Endothelial cell (in vitro differentiated cells): ENCODE measurements around the gene SDF2. TPM values are rescaled to one million over a fixed set of nuclear protein-coding genes. Genes with fewer than 3 reads are reported as not detected.

Experiments used
- DNase-seq: peaks from one replicate; pipeline ENCODE4 v3.0.0; 2021; ENCODE audit warnings: low spot score
- H3K27ac Mint-ChIP-seq: one replicate; pipeline ENCODE4 v1.8.0; 2021; ENCODE audit warnings: mixed read lengths, inconsistent platforms; ENCODE audit not compliant: unreplicated experiment
- H3K27me3 Mint-ChIP-seq: one replicate; pipeline ENCODE4 v1.8.0; 2021; ENCODE audit warnings: mild to moderate bottlenecking, moderate library complexity, mixed read lengths, inconsistent platforms; ENCODE audit not compliant: unreplicated experiment
- H3K36me3 Mint-ChIP-seq: one replicate; pipeline ENCODE4 v1.8.0; 2021; ENCODE audit warnings: mild to moderate bottlenecking, low read depth, mixed read lengths, inconsistent platforms; ENCODE audit not compliant: unreplicated experiment
- H3K4me1 Mint-ChIP-seq: one replicate; pipeline ENCODE4 v1.8.0; 2021; ENCODE audit warnings: mild to moderate bottlenecking, mixed read lengths, inconsistent platforms; ENCODE audit not compliant: unreplicated experiment
- H3K4me3 Mint-ChIP-seq: one replicate; pipeline ENCODE4 v1.8.0; 2021; ENCODE audit warnings: mild to moderate bottlenecking, mixed read lengths, inconsistent platforms; ENCODE audit not compliant: unreplicated experiment
- H3K9me3 Mint-ChIP-seq: one replicate; pipeline ENCODE4 v1.8.0; 2021; ENCODE audit warnings: mixed read lengths, inconsistent platforms; ENCODE audit not compliant: unreplicated experiment
- long read RNA-seq: library from polyadenylated mRNA; unstranded; transcript quantifications from one replicate; pipeline ENCODE4 v2.0.0, GENCODE V29; 2020; ENCODE audit not compliant: unreplicated experiment
- total RNA-seq: library from RNA; stranded (reverse); fragmentation: NEBNext Ultra II Directional; extraction: Animal tissue kit (Norgen Biotek cat#: 25700); gene quantifications from one replicate; pipeline ENCODE4 v1.2.1, GENCODE V29; 2021; ENCODE audit not compliant: unreplicated experiment
- TF ChIP-seq, protein P1 (sequence below): fragments of 200-600 bp; sonication (generic); IDR thresholded peaks from one replicate; pipeline ENCODE4 v1.5.0; 2021; ENCODE audit warnings: antibody characterized with exemption; ENCODE audit not compliant: unreplicated experiment

The SDF2 gene, protein sequence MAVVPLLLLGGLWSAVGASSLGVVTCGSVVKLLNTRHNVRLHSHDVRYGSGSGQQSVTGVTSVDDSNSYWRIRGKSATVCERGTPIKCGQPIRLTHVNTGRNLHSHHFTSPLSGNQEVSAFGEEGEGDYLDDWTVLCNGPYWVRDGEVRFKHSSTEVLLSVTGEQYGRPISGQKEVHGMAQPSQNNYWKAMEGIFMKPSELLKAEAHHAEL
- total RNA-seq = 52.8 TPM
- long read RNA-seq, transcript SDF2-201 (3 exons, 1,568 nt) = major isoform, 31 of 44 reads
- long read RNA-seq, transcript SDF2-210 (3 exons, 1,025 nt) = minor isoform, 6 of 44 reads
- long read RNA-seq, partial matches to known transcripts = 1 of 44 reads
- long read RNA-seq, other reads (novel, unspliced or antisense) = 5 of 44 reads

DNA sequence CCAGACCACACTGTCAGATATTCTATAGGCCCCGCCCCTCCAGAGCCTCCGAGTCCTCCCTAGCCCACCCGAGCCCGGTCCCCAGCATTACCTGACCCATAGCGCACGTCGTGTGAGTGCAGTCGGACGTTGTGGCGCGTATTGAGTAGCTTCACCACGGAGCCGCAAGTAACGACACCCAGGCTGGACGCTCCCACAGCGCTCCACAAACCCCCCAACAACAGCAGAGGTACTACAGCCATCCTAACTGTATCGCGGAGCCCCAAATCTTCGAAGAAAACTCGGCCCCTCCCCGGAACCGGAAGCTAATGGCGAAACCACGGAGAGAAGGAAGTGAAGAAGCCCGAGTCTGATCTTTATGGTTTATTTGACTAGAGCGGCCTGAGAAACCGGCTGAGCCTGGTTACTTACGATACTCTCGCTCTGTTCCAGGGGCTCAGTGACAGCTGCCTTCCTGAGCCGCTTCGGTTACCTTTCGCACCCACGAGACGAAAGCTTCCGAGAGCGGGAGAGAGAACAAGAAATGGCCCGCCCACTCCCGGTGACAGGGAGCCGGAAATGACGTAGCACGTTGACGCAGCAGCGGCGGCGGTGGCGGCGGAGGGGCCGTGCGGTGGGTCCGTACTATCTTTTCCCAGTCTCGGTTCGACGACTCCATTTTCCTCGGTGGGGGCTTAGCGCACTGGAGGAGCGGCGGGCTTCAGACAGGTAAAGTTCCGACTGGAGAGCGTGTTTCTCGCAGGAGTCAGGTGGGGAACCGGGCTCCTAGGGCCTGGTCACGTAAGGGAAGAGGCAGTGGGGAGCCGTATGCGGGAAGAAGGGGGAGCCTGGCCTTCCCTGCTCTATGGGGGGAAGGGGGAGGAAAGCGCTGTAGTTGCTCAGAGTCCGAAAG, at the start of gene SDF2, which contains the start of gene SUPT6H:
Gene SDF2 (minus strand): TSS at position 272 of the 892 bp plus-strand sequence. CDS start 30 bp downstream, at position 242.
Gene SUPT6H (plus strand): TSS at position 571 of the 892 bp plus-strand sequence. CDS start 11,197 bp downstream, outside the sequence.
- Mint-ChIP-seq H3K4me1 (peaks cover 35% of the 10 kb centered on the region), H3K9me3 (no peaks in the 10 kb centered on the region), H3K27ac (peak within 1 kb of the TSS; percentile 100), H3K36me3 (peaks cover 41% of the 10 kb centered on the region), H3K4me3 (peak within 1 kb of the TSS; percentile 100), H3K27me3 (peaks cover 13% of the 10 kb centered on the region)
- TF ChIP-seq, protein P1, sequence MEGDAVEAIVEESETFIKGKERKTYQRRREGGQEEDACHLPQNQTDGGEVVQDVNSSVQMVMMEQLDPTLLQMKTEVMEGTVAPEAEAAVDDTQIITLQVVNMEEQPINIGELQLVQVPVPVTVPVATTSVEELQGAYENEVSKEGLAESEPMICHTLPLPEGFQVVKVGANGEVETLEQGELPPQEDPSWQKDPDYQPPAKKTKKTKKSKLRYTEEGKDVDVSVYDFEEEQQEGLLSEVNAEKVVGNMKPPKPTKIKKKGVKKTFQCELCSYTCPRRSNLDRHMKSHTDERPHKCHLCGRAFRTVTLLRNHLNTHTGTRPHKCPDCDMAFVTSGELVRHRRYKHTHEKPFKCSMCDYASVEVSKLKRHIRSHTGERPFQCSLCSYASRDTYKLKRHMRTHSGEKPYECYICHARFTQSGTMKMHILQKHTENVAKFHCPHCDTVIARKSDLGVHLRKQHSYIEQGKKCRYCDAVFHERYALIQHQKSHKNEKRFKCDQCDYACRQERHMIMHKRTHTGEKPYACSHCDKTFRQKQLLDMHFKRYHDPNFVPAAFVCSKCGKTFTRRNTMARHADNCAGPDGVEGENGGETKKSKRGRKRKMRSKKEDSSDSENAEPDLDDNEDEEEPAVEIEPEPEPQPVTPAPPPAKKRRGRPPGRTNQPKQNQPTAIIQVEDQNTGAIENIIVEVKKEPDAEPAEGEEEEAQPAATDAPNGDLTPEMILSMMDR = no peak
- DNase-seq = peak; percentile 90

DNA sequence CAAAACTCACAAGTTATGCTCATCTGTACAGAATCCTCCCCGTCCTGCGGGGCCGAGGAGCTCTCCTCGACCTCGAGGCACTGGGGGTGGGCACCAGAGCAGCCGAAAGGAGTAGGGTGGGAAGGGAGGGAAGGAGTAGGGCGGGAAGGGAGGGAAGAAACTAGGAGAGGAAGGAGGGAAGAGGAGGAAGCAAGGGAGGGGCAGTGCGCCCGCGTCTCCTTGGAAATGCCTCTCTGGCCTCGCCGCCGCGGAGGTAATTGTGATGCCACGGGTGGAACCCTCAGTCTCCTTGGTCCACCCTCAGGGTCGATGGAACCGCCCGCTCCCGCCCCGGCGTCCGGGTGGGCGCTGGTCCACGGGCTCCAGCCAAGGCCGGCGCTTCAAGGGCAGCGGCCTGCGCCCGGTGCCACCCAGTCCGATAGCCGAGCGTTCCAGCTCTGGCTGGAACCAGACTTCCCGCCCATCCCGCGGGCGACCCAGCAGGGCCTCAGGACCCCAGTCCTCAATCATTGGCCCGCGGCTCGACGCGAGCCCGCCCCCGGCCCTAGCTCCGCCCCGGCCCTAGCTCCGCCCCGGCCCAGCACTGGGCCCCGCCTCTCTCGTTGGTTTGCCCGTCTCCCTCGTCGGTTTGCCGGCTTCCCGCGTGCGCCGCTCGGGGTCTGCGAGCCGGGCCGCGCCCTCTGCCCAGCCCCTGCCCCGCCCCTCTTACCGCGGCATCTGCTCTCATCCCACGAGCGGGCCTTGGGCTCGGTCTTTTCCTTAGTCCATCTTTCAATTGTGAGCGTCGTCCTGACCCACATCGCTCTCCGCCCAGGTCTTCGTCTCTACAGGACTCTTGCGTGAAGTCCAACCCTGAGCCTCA, 49.4 kb upstream of the SDF2 start:
- Mint-ChIP-seq H3K27me3 (peaks cover 23% of the 10 kb centered on the region), H3K9me3 (no peaks in the 10 kb centered on the region), H3K36me3 (peaks cover 26% of the 10 kb centered on the region), H3K27ac (peak overlapping the region; percentile 98), H3K4me3 (peak overlapping the region; percentile 97), H3K4me1 (peaks cover 17% of the 10 kb centered on the region)
- TF ChIP-seq, protein P1 = no peak
- peak; percentile 97 for DNase-seq

DNA sequence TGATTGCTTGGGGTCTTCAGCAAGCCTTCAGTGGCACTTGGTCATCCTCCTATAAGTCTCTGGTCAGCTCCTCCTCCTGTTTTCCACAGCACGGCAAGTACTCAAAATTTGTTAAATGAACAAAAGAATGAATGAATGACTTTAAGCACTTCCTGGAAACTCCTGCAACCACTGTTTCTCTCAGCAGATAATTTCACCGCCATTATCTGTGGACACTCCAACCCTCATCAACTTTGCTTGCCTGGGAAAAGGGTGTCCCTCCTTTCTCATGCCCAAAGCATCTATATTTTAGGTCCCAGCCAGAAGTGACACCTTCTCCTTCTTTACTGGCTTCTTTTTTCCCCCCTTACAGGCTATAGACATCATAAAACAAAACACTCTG, 45.6 kb upstream of the SDF2 start:
- Mint-ChIP-seq H3K36me3 (peaks cover 31% of the 10 kb centered on the region), H3K4me1 (peaks cover 20% of the 10 kb centered on the region), H3K4me3 (peak overlapping the region; percentile 14), H3K27me3 (peaks cover 20% of the 10 kb centered on the region), H3K27ac (peak overlapping the region; percentile 72), H3K9me3 (no peaks in the 10 kb centered on the region)
- TF ChIP-seq, protein P1 = no peak
- no peak for DNase-seq

DNA sequence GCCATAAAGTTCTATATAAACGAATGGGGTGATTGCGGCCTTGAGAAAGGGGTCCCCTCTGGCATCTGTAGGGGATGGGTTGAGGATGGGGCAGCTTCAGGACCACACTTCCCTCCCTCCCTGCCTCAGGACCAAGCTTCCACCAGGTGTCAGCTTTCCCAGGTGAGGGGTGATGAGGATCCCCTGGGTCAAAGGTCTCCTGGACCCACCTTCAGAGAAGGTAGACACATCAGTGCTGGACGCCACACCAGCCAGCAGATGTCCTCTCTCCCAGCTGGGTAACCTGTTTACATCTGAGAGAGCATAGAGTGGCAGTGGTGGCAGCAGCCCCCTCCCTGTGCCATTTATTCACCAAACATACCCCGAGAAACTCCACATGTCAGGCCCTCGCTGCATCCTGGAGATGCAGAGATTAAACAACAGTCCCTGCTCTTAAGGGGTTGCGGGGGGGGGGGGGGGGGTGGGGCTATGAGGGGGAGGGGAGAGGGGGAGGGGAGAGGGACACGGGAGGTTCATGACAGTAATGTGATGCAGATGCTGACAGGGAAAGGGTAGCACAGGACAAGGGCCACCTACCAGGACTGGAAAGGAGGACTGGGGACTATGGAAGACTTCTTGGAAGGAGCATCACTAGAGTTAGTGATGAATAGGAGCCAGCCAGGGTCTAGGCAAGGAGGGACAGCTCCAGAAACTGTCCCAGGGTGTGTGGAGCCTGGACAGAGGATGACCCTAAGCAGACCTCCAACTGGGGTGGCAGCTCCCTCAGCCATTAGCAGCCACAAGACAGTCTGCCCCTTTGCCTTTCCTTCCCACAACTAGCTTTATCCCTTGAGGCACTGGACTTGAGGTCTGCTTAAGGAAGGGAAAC, 45.0 kb upstream of the SDF2 start:
- TF ChIP-seq, protein P1 = no peak
- H3K27ac Mint-ChIP-seq = peak overlapping the region; percentile 72
- no peak overlapping the region for H3K4me3 Mint-ChIP-seq

More for the DNA sequence above, 45.0 kb upstream of the SDF2 start:
- Mint-ChIP-seq H3K27me3 (peaks cover 18% of the 10 kb centered on the region), H3K36me3 (peaks cover 37% of the 10 kb centered on the region), H3K9me3 (no peaks in the 10 kb centered on the region), H3K4me1 (peaks cover 18% of the 10 kb centered on the region)
- DNase-seq = no peak
